ENCODE results near the gene KCNJ9.
A peak's percentile ranks its signal among the peaks of the same experiment; 100 is the strongest.

KCNJ9 gene

GRCh38 chr1:160066829-160067745 is 14.3 kb upstream of the KCNJ9 start:
- H3K4me3 ChIP-seq (ENCODE audit: low read depth in 1 of 2, low read length in 2 of 2), result no peak overlapping the region
- DNase-seq (no peak), ATAC-seq (ENCODE audit: insufficient read depth, low read depth) (no peak)
- H3K27me3 ChIP-seq (ENCODE audit: insufficient read depth, low read length, poor library complexity), result no peaks in the 10 kb centered on the region
- H3K27ac ChIP-seq (ENCODE audit: low read length), result no peak overlapping the region
- no peak overlapping the region for H3K4me2 ChIP-seq (ENCODE audit: insufficient read depth, low read length)
- no peaks in the 10 kb centered on the region for H3K36me3 ChIP-seq (ENCODE audit: insufficient read depth, low read length)
- no peak overlapping the region for H3K9ac ChIP-seq (ENCODE audit: low read depth, low read length)
- H4K20me1 ChIP-seq (ENCODE audit: insufficient read depth, low read length), result no peaks in the 10 kb centered on the region
- no peaks in the 10 kb centered on the region for H3K79me2 ChIP-seq (ENCODE audit: insufficient read depth, low read length)
- H2AFZ ChIP-seq (ENCODE audit: low read depth, low read length), result no peak overlapping the region
- H3K4me1 ChIP-seq (ENCODE audit: insufficient read depth, low read length), result peaks cover 19% of the 10 kb centered on the region
- no peak for TF ChIP-seq CTCF (IDR thresholded peaks at IDR 0.05; ENCODE audit: borderline replicate concordance, extremely low read depth, low read length, poor library complexity, severe bottlenecking)
- TF ChIP-seq EZH2 (IDR thresholded peaks at IDR 0.05; ENCODE audit: borderline replicate concordance, low read depth, low read length, severe bottlenecking), result no peak
- H3K9me3 ChIP-seq (ENCODE audit: insufficient read depth, low read length, severe bottlenecking), result no peaks in the 10 kb centered on the region

DNA sequence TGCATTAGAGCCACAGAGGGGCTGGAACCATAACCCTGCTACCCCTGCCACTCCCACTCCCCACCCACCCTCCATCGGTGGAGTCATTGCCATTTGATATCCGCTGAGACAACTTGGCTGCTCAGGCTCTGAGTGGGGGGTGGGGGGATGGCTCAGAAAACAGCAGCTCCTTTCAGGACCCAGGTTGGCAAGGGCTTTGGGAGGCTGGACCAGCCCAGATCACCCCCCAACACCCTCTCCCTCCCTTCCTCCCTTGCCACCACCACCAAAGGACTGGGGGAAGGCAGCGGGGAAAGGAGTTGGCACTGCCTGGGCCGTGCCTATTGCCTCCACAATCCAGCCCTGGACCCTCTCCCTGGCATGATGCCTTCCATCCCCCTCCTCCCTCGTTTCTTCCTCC is 13.1 kb upstream of the KCNJ9 start:
- Histone ChIP-seq H4K20me1 (ENCODE audit: insufficient read depth, low read length) (no peaks in the 10 kb centered on the region), H3K27ac (ENCODE audit: low read length) (no peak overlapping the region), H3K4me3 (ENCODE audit: low read depth in 1 of 2, low read length in 2 of 2) (no peak overlapping the region), H3K4me1 (ENCODE audit: insufficient read depth, low read length) (peaks cover 19% of the 10 kb centered on the region), H3K27me3 (ENCODE audit: insufficient read depth, low read length, poor library complexity) (no peaks in the 10 kb centered on the region), H3K9me3 (ENCODE audit: insufficient read depth, low read length, severe bottlenecking) (no peaks in the 10 kb centered on the region), H3K4me2 (ENCODE audit: insufficient read depth, low read length) (no peak overlapping the region), H3K36me3 (ENCODE audit: insufficient read depth, low read length) (no peaks in the 10 kb centered on the region), H3K79me2 (ENCODE audit: insufficient read depth, low read length) (no peaks in the 10 kb centered on the region), H2AFZ (ENCODE audit: low read depth, low read length) (no peak overlapping the region), H3K9ac (ENCODE audit: low read depth, low read length) (no peak overlapping the region)
- ATAC-seq (ENCODE audit: insufficient read depth, low read depth) (no peak), DNase-seq (no peak)
- TF ChIP-seq EZH2 (IDR thresholded peaks at IDR 0.05; ENCODE audit: borderline replicate concordance, low read depth, low read length, severe bottlenecking) (no peak), CTCF (IDR thresholded peaks at IDR 0.05; ENCODE audit: borderline replicate concordance, extremely low read depth, low read length, poor library complexity, severe bottlenecking) (no peak)

- H2AFZ ChIP-seq (ENCODE audit: low read depth, low read length), result peak within 1 kb of the TSS; percentile 96
- H3K79me2 ChIP-seq (ENCODE audit: insufficient read depth, low read length), result no peaks in the 10 kb centered on the region
- H3K9me3 ChIP-seq (ENCODE audit: insufficient read depth, low read length, severe bottlenecking), result no peaks in the 10 kb centered on the region
- no peaks in the 10 kb centered on the region for H3K36me3 ChIP-seq (ENCODE audit: insufficient read depth, low read length)
- DNase-seq, result no peak
- H3K27ac ChIP-seq (ENCODE audit: low read length), result peak within 1 kb of the TSS; percentile 38; the same call in 1 of the 2 replicates
- no peaks in the 10 kb centered on the region for H4K20me1 ChIP-seq (ENCODE audit: insufficient read depth, low read length)
- peaks cover 19% of the 10 kb centered on the region for H3K4me1 ChIP-seq (ENCODE audit: insufficient read depth, low read length)
- H3K4me3 ChIP-seq (ENCODE audit: low read depth in 1 of 2, low read length in 2 of 2), result peak within 1 kb of the TSS; percentile 43 to 80; a peak in 3 of 4 replicates
- peaks cover 2% of the 10 kb centered on the region for H3K27me3 ChIP-seq (ENCODE audit: insufficient read depth, low read length, poor library complexity)
- H3K4me2 ChIP-seq (ENCODE audit: insufficient read depth, low read length), result peak within 1 kb of the TSS; percentile 91
- TF ChIP-seq EZH2 (IDR thresholded peaks at IDR 0.05; ENCODE audit: borderline replicate concordance, low read depth, low read length, severe bottlenecking) (peak; percentile 29), CTCF (IDR thresholded peaks at IDR 0.05; ENCODE audit: borderline replicate concordance, extremely low read depth, low read length, poor library complexity, severe bottlenecking) (no peak)
- peak within 1 kb of the TSS; percentile 54 for H3K9ac ChIP-seq (ENCODE audit: low read depth, low read length)
- 0 out of 3 replicates have a peak, but pooled peaks have one; percentile 0 for ATAC-seq (ENCODE audit: insufficient read depth, low read depth)
These were observed 11.7 kb upstream of the KCNJ9 start, which contains the start of gene KCNJ10 for GRCh38 chr1:160069460-160070231. KCNJ10 (minus strand) TSS chr1:160070160; CDS start chr1:160042532, 27,628 bp downstream.

Measured in DND-41 (cell line).